OCI-LY3 (cell line): ENCODE data around the gene RABGAP1.

Source experiments
- EZH2phosphoT487 ChIP-seq: fragments of 200-600 bp; shearing (Covaris generic); IDR thresholded peaks from 2 replicates; pipeline ENCODE4 v1.6.1; 2018; ENCODE audit warnings: antibody characterized with exemption, mixed run types, low read depth
- TF ChIP-seq, protein P1 (sequence below): fragments of 200-600, 300-600 bp; sonication (generic); IDR thresholded peaks from 2 replicates; pipeline ENCODE4 v1.5.1; 2014; ENCODE audit warnings: antibody characterized with exemption, low read length, low read depth

DNA sequence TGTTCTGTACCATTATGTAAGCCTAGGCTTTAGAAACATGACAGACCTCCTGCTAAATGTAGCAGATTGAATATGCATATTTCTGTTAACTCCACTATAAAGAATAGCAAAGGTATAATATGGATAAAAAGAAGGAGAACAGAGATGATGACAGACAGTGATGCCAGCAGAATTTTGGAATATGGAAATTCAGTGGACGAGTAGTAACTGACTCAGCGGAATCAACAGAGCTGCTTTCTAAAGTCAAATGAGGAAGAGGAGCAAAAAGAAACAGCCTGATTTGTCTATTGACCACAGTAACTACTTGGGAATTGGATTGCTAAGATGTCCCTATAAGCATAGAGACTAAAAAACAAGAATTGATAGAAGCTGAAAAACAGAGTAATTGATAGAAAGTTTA, 100.7 kb downstream of the RABGAP1 start:
- TF ChIP-seq, protein P1, sequence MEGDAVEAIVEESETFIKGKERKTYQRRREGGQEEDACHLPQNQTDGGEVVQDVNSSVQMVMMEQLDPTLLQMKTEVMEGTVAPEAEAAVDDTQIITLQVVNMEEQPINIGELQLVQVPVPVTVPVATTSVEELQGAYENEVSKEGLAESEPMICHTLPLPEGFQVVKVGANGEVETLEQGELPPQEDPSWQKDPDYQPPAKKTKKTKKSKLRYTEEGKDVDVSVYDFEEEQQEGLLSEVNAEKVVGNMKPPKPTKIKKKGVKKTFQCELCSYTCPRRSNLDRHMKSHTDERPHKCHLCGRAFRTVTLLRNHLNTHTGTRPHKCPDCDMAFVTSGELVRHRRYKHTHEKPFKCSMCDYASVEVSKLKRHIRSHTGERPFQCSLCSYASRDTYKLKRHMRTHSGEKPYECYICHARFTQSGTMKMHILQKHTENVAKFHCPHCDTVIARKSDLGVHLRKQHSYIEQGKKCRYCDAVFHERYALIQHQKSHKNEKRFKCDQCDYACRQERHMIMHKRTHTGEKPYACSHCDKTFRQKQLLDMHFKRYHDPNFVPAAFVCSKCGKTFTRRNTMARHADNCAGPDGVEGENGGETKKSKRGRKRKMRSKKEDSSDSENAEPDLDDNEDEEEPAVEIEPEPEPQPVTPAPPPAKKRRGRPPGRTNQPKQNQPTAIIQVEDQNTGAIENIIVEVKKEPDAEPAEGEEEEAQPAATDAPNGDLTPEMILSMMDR, result no peak
- TF ChIP-seq EZH2phosphoT487, result no peak
